DND-41 (cell line): ENCODE data around the gene CAMK2A.

ENCODE experiments used
- ATAC-seq: fragments of 200-7000 bp; cut with Tn5 transposase; 3 replicates; pipeline ENCODE4 v1.9.1; 2021; ENCODE audit warnings: low read depth; ENCODE audit not compliant: insufficient read depth
- DNase-seq: peaks from one replicate; pipeline ENCODE4 v3.0.0-alpha.2; 2020
- H2AFZ ChIP-seq: 2 replicates; pipeline ENCODE4 v1.6.0; 2012; ENCODE audit warnings: low read depth, low read length
- H3K27ac ChIP-seq: 2 replicates; pipeline ENCODE4 v1.5.1; 2012; ENCODE audit warnings: low read length, inconsistent platforms
- H3K27me3 ChIP-seq: fragments of 200-600 bp; sonication (generic); 2 replicates; pipeline ENCODE4 v1.6.0; 2012; ENCODE audit warnings: low read length, mild to moderate bottlenecking, inconsistent platforms; ENCODE audit not compliant: insufficient read depth, poor library complexity
- H3K36me3 ChIP-seq: 2 replicates; pipeline ENCODE4 v1.5.1; 2012; ENCODE audit warnings: low read length, inconsistent platforms; ENCODE audit not compliant: insufficient read depth
- H3K4me1 ChIP-seq: 2 replicates; pipeline ENCODE4 v1.5.1; 2012; ENCODE audit warnings: mild to moderate bottlenecking, low read length; ENCODE audit not compliant: insufficient read depth
- H3K4me2 ChIP-seq: 2 replicates; pipeline ENCODE4 v1.6.0; 2012; ENCODE audit warnings: mild to moderate bottlenecking, moderate library complexity, low read length, inconsistent platforms; ENCODE audit not compliant: insufficient read depth
- H3K4me3 ChIP-seq, 2 experiments: fragments of 200-600 bp in 1 of 2; shearing (Covaris generic) in 1 of 2; 2 replicates each; pipeline ENCODE4 v1.5.1; 2012 to 2016; ENCODE audit warnings: inconsistent platforms in 2 of 2, low read length in 2 of 2, mild to moderate bottlenecking in 2 of 2, low read depth in 1 of 2, moderate library complexity in 1 of 2
- H3K79me2 ChIP-seq: 2 replicates; pipeline ENCODE4 v1.6.0; 2012; ENCODE audit warnings: low read length, inconsistent platforms; ENCODE audit not compliant: insufficient read depth
- H3K9ac ChIP-seq: 2 replicates; pipeline ENCODE4 v1.6.0; 2012; ENCODE audit warnings: low read depth, mild to moderate bottlenecking, inconsistent platforms, low read length, moderate library complexity
- H3K9me3 ChIP-seq: 2 replicates; pipeline ENCODE4 v1.5.1; 2012; ENCODE audit warnings: low read length, moderate library complexity, mild to moderate bottlenecking, inconsistent platforms; ENCODE audit not compliant: insufficient read depth, severe bottlenecking
- H4K20me1 ChIP-seq: 2 replicates; pipeline ENCODE4 v1.6.0; 2012; ENCODE audit warnings: low read length; ENCODE audit not compliant: insufficient read depth
- EZH2 ChIP-seq: IDR thresholded peaks from 3 replicates; pipeline ENCODE4 v1.6.1; 2012; ENCODE audit warnings: borderline replicate concordance, low read depth, mild to moderate bottlenecking, moderate library complexity, low read length, inconsistent platforms; ENCODE audit not compliant: severe bottlenecking
- TF ChIP-seq, protein P1 (sequence below): IDR thresholded peaks from 2 replicates; pipeline ENCODE4 v1.5.1; 2012; ENCODE audit warnings: borderline replicate concordance, low read length, moderate library complexity, mild to moderate bottlenecking; ENCODE audit not compliant: poor library complexity, severe bottlenecking; ENCODE audit errors: extremely low read depth

Gene CAMK2A

DNA sequence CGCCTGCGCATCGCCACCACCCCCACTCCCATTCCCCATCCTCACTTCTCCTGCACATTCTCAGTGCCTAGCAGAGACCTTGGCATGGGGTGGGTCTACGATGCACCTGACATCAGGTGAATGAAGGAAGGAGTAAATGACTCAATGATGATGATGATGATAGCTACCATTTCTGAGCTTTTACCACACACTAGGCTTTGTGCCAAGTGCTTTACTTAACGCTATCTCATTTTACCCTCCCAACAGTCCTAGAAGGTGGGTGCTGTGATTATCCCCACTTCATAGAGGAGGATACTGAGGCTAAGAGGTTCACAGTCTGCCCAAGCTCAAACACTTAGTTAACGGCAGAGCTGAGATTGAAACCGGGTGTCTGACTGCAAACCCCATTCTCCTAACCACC lies 27.1 kb downstream of the CAMK2A start:
- H3K27me3 ChIP-seq: peaks cover 3% of the 10 kb centered on the region
- TF ChIP-seq EZH2: no peak
- TF ChIP-seq, protein P1, sequence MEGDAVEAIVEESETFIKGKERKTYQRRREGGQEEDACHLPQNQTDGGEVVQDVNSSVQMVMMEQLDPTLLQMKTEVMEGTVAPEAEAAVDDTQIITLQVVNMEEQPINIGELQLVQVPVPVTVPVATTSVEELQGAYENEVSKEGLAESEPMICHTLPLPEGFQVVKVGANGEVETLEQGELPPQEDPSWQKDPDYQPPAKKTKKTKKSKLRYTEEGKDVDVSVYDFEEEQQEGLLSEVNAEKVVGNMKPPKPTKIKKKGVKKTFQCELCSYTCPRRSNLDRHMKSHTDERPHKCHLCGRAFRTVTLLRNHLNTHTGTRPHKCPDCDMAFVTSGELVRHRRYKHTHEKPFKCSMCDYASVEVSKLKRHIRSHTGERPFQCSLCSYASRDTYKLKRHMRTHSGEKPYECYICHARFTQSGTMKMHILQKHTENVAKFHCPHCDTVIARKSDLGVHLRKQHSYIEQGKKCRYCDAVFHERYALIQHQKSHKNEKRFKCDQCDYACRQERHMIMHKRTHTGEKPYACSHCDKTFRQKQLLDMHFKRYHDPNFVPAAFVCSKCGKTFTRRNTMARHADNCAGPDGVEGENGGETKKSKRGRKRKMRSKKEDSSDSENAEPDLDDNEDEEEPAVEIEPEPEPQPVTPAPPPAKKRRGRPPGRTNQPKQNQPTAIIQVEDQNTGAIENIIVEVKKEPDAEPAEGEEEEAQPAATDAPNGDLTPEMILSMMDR: no peak
- no peak overlapping the region for H3K4me2 ChIP-seq
- H2AFZ ChIP-seq: no peak overlapping the region
- H3K36me3 ChIP-seq: no peaks in the 10 kb centered on the region
- H3K9me3 ChIP-seq: no peaks in the 10 kb centered on the region
- DNase-seq: no peak
- H4K20me1 ChIP-seq: no peaks in the 10 kb centered on the region
- no peak overlapping the region for H3K27ac ChIP-seq
- no peak for ATAC-seq
- no peaks in the 10 kb centered on the region for H3K79me2 ChIP-seq
- no peak overlapping the region for H3K4me3 ChIP-seq
- no peak overlapping the region for H3K9ac ChIP-seq
- no peaks in the 10 kb centered on the region for H3K4me1 ChIP-seq

DNA sequence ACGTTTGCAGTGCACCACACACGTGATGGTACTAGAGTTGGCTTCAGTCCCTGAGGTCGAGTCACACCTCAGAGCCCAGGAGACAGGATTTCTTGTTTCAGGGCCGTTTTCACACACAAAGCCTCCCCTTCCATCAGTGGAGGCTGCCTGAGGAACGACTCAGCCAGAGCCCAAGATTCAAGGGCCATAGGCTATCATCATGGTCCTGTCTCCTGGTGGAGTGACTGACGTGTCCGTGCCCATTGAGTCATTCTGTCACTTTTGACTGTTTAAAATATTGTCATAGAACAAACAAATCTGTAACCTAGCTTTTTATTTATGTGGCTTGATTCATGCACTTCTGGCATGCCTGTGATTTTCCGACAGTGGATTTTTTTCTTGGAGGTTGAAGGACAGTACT lies 28.3 kb downstream of the CAMK2A start:
- H3K4me2 ChIP-seq: no peak overlapping the region
- H2AFZ ChIP-seq: no peak overlapping the region

DNA sequence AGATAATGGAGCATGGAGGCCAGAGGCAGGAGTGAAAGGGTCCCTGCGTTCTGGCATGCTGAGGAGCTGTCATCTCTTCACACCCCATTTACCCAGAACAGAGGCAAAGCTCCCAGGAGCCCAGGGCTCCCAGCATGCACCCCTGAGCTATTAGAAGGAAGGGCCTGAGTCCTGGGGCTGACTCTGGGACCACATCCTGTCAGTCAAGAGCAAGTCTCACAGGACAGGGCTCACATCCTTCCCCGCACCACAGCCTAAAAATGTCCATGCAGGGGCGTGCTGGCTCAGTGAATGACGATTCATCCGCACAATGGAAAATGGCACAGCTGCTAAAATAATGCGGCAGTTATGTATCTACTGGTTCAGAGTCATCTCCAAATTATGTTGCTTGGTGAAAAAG lies 31.4 kb downstream of the CAMK2A start:
- H3K4me1 ChIP-seq: no peaks in the 10 kb centered on the region
- ATAC-seq: peak; percentile 58; the same call in 2 of the 3 replicates
- no peak overlapping the region for H3K4me3 ChIP-seq
- no peak overlapping the region for H2AFZ ChIP-seq
- H3K36me3 ChIP-seq: no peaks in the 10 kb centered on the region
- peaks cover 7% of the 10 kb centered on the region for H3K27me3 ChIP-seq
- H3K4me2 ChIP-seq: no peak overlapping the region
- DNase-seq: no peak
- no peaks in the 10 kb centered on the region for H3K9me3 ChIP-seq
- no peak overlapping the region for H3K27ac ChIP-seq
- TF ChIP-seq EZH2: no peak
- TF ChIP-seq, protein P1: no peak
- H4K20me1 ChIP-seq: no peaks in the 10 kb centered on the region; the same call in 1 of the 2 replicates
- H3K9ac ChIP-seq: no peak overlapping the region
- H3K79me2 ChIP-seq: no peaks in the 10 kb centered on the region

More for the DNA sequence above, 28.3 kb downstream of the CAMK2A start:
- Histone ChIP-seq H3K36me3 (no peaks in the 10 kb centered on the region), H3K4me3 (no peak overlapping the region), H3K79me2 (no peaks in the 10 kb centered on the region), H3K4me1 (no peaks in the 10 kb centered on the region), H4K20me1 (no peaks in the 10 kb centered on the region), H3K27me3 (peaks cover 3% of the 10 kb centered on the region), H3K9me3 (no peaks in the 10 kb centered on the region), H3K27ac (no peak overlapping the region), H3K9ac (no peak overlapping the region)
- ATAC-seq (no peak), DNase-seq (no peak)
- no peak for TF ChIP-seq EZH2
- TF ChIP-seq, protein P1: no peak

DNA sequence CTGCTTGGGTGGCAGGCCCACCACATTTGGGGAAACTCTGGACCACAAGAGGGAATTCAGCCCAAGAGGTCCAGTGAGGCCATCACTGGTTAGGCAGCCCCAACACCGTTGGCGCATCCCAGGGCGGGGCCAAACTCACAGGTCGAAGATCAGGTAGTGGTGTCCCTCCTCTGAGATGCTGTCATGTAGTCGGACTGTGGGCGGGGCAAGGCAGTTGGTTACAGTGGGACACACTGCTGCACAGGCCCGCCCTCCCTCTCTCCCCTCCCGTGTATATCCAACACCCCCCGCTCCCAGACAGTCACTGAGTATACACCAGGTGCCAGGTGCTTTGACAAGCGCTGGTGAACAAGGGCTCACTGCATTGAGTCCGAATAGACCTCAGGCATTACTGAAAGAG lies 32.1 kb downstream of the CAMK2A start:
- DNase-seq: no peak
- Histone ChIP-seq H3K9me3 (no peaks in the 10 kb centered on the region), H3K27me3 (peaks cover 10% of the 10 kb centered on the region), H3K27ac (no peak overlapping the region), H3K4me1 (no peaks in the 10 kb centered on the region), H3K4me2 (no peak overlapping the region), H3K4me3 (no peak overlapping the region), H4K20me1 (no peaks in the 10 kb centered on the region; the same call in 1 of the 2 replicates), H2AFZ (no peak overlapping the region), H3K79me2 (no peaks in the 10 kb centered on the region), H3K9ac (no peak overlapping the region), H3K36me3 (no peaks in the 10 kb centered on the region)
- no peak for ATAC-seq
- TF ChIP-seq, protein P1: no peak
- TF ChIP-seq EZH2: no peak
